ENCODE results near the gene PHRF1. TPM values are rescaled to one million over a fixed set of nuclear protein-coding genes. Genes with fewer than 3 reads are reported as not detected.

PHRF1 gene
- total RNA-seq, 4 donors from 2014 or later = 24.5 to 38.2 (median 28.7) TPM

GRCh38 chr11:607971-608659, 31.8 kb downstream of the PHRF1 start:
- no peaks in the 10 kb centered on the region for H3K27me3 ChIP-seq
- intact Hi-C loops (cut with DNase I) = no loop called here
- H3K9me3 ChIP-seq = no peaks in the 10 kb centered on the region
- no peak for DNase-seq (ENCODE audit: extremely low spot score)
- H3K27ac ChIP-seq (replicated peaks in 1 of 4) = no peak overlapping the region
- no peak overlapping the region for H3K4me3 ChIP-seq
- TF ChIP-seq CTCF (IDR thresholded peaks at IDR 0.05) (no peak), POLR2AphosphoS5 (IDR thresholded peaks at IDR 0.05) (no peak), EP300 (IDR thresholded peaks at IDR 0.05) (no peak), POLR2A (IDR thresholded peaks at IDR 0.05; ENCODE audit: low read depth) (no peak)
- H3K36me3 ChIP-seq = peaks cover 90 to 100% (median 99%) of the 10 kb centered on the region in 4 donors
- WGBS = 91% methylated on average over 34 of the region's 45 CpGs
- peaks cover 7 to 25% (median 19%) of the 10 kb centered on the region in 4 donors for H3K4me1 ChIP-seq

- Histone ChIP-seq H3K27ac (replicated peaks in 1 of 4) (peak overlapping the region in 1 of 4 donors; percentile 15), H3K27me3 (no peaks in the 10 kb centered on the region), H3K4me1 (peaks cover 12 to 31% (median 26%) of the 10 kb centered on the region in 4 donors), H3K36me3 (peaks cover 88 to 100% (median 98%) of the 10 kb centered on the region in 4 donors), H3K9me3 (no peaks in the 10 kb centered on the region), H3K4me3 (no peak overlapping the region)
- intact Hi-C loops (cut with DNase I) = no loop called here
- TF ChIP-seq POLR2AphosphoS5 (IDR thresholded peaks at IDR 0.05) = no peak
- no peak for TF ChIP-seq POLR2A (IDR thresholded peaks at IDR 0.05; ENCODE audit: low read depth)
- TF ChIP-seq CTCF (IDR thresholded peaks at IDR 0.05) = no peak
- TF ChIP-seq EP300 (IDR thresholded peaks at IDR 0.05) = no peak
- 81% methylated on average over 28 of the region's 28 CpGs for WGBS
- no peak for DNase-seq (ENCODE audit: extremely low spot score)
Observed at GRCh38 chr11:608791-609251, 32.6 kb downstream of the PHRF1 start.

- DNase-seq (ENCODE audit: extremely low spot score) = no peak
- no peak overlapping the region for H3K27ac ChIP-seq (replicated peaks in 1 of 4)
- H3K4me1 ChIP-seq = peaks cover 17 to 37% (median 31%) of the 10 kb centered on the region in 4 donors
- no peak overlapping the region for H3K4me3 ChIP-seq
- peaks cover 84 to 100% (median 97%) of the 10 kb centered on the region in 4 donors for H3K36me3 ChIP-seq
- intact Hi-C loops (cut with DNase I) = no loop called here
- no peak for TF ChIP-seq POLR2AphosphoS5 (IDR thresholded peaks at IDR 0.05)
- no peak for TF ChIP-seq POLR2A (IDR thresholded peaks at IDR 0.05; ENCODE audit: low read depth)
- no peak for TF ChIP-seq CTCF (IDR thresholded peaks at IDR 0.05)
- TF ChIP-seq EP300 (IDR thresholded peaks at IDR 0.05) = no peak
- WGBS = 95% methylated on average over 4 of the region's 28 CpGs
- H3K27me3 ChIP-seq = no peaks in the 10 kb centered on the region
- no peaks in the 10 kb centered on the region for H3K9me3 ChIP-seq
Observed at GRCh38 chr11:609341-609811, 33.1 kb downstream of the PHRF1 start.

GRCh38 chr11:610146-610801, 34.0 kb downstream of the PHRF1 start:
- peaks cover 26 to 46% (median 40%) of the 10 kb centered on the region in 4 donors for H3K4me1 ChIP-seq
- H3K36me3 ChIP-seq = peaks cover 75 to 96% (median 89%) of the 10 kb centered on the region in 4 donors
- H3K9me3 ChIP-seq = no peaks in the 10 kb centered on the region
- no peak for DNase-seq (ENCODE audit: extremely low spot score)
- intact Hi-C loops (cut with DNase I) = no loop called here
- 93% methylated on average over 2 of the region's 18 CpGs for WGBS
- no peak overlapping the region for H3K4me3 ChIP-seq
- TF ChIP-seq POLR2AphosphoS5 (IDR thresholded peaks at IDR 0.05) = no peak
- no peak for TF ChIP-seq POLR2A (IDR thresholded peaks at IDR 0.05; ENCODE audit: low read depth)
- H3K27me3 ChIP-seq = no peaks in the 10 kb centered on the region
- no peak overlapping the region for H3K27ac ChIP-seq (replicated peaks in 1 of 4)

Measured in esophagus muscularis mucosa (tissue), 4 donors.